Astrocyte (in vitro differentiated cells and primary cell): ENCODE results near the gene AK8. TPM values are rescaled to one million over a fixed set of nuclear protein-coding genes. Genes with fewer than 3 reads are reported as not detected.

Experiments used
- DNase-seq: peaks from one replicate; pipeline ENCODE4 v3.0.0-alpha.2; 2010; ENCODE audit warnings: low read depth
- FAIRE-seq: peaks from 2 replicates; lab custom pipeline; 2011; peaks lifted over from hg19 to GRCh38; lab: Jason Lieb, UNC
- H2AFZ ChIP-seq: 2 replicates; pipeline ENCODE4 v1.6.0; 2012; ENCODE audit warnings: low read depth, low read length, inconsistent platforms
- H3K27ac ChIP-seq: 2 replicates; pipeline ENCODE4 v1.5.1; 2011; ENCODE audit warnings: low read depth, low read length, inconsistent platforms
- H3K27me3 ChIP-seq: 2 replicates; pipeline ENCODE4 v1.6.0; 2011; ENCODE audit warnings: low read length, inconsistent platforms; ENCODE audit not compliant: insufficient read depth
- H3K36me3 ChIP-seq: 2 replicates; pipeline ENCODE4 v1.5.1; 2011; ENCODE audit warnings: low read length, inconsistent platforms; ENCODE audit not compliant: insufficient read depth
- H3K4me1 ChIP-seq: 2 replicates; pipeline ENCODE4 v1.5.1; 2011; ENCODE audit warnings: low read length, inconsistent platforms; ENCODE audit not compliant: insufficient read depth
- H3K4me2 ChIP-seq: 2 replicates; pipeline ENCODE4 v1.6.0; 2012; ENCODE audit warnings: low read length, inconsistent platforms
- H3K4me3 ChIP-seq: 2 replicates; pipeline ENCODE4 v1.5.1; 2011; ENCODE audit warnings: low read depth, mild to moderate bottlenecking, low read length, inconsistent platforms; ENCODE audit not compliant: insufficient read depth
- H3K79me2 ChIP-seq: 2 replicates; pipeline ENCODE4 v1.6.0; 2012; ENCODE audit warnings: mild to moderate bottlenecking, low read length, inconsistent platforms; ENCODE audit not compliant: insufficient read depth
- H3K9ac ChIP-seq: 2 replicates; pipeline ENCODE4 v1.6.0; 2012; ENCODE audit warnings: mild to moderate bottlenecking, low read length, inconsistent platforms
- H3K9me3 ChIP-seq: 2 replicates; pipeline ENCODE4 v1.5.1; 2012; ENCODE audit warnings: low read depth, mild to moderate bottlenecking, low read length, inconsistent platforms; ENCODE audit not compliant: insufficient read depth
- H4K20me1 ChIP-seq: 2 replicates; pipeline ENCODE4 v1.6.0; 2012; ENCODE audit warnings: low read length, inconsistent platforms; ENCODE audit not compliant: insufficient read depth
- H3K27ac Mint-ChIP-seq: one replicate; pipeline ENCODE4 v1.8.0; 2021; ENCODE audit warnings: mild to moderate bottlenecking, mixed read lengths; ENCODE audit not compliant: unreplicated experiment
- H3K27me3 Mint-ChIP-seq: one replicate; pipeline ENCODE4 v1.8.0; 2021; ENCODE audit warnings: low read depth, mixed read lengths; ENCODE audit not compliant: unreplicated experiment
- H3K36me3 Mint-ChIP-seq: one replicate; pipeline ENCODE4 v1.8.0; 2021; ENCODE audit warnings: low read depth, mixed read lengths; ENCODE audit not compliant: unreplicated experiment
- H3K4me1 Mint-ChIP-seq: one replicate; pipeline ENCODE4 v1.8.0; 2021; ENCODE audit warnings: low read depth, mixed read lengths; ENCODE audit not compliant: unreplicated experiment
- H3K4me3 Mint-ChIP-seq: one replicate; pipeline ENCODE4 v1.8.0; 2021; ENCODE audit warnings: mild to moderate bottlenecking, moderate library complexity, mixed read lengths; ENCODE audit not compliant: unreplicated experiment
- H3K9me3 Mint-ChIP-seq: one replicate; pipeline ENCODE4 v1.8.0; 2021; ENCODE audit warnings: mild to moderate bottlenecking, mixed read lengths; ENCODE audit not compliant: unreplicated experiment
- EZH2 ChIP-seq: IDR thresholded peaks from 2 replicates; pipeline ENCODE4 v1.6.1; 2012; ENCODE audit warnings: mild to moderate bottlenecking, low read length, inconsistent platforms; ENCODE audit not compliant: insufficient read depth
- total RNA-seq: library from RNA; stranded (reverse); gene quantifications from 2 replicates; pipeline ENCODE4 v1.2.1, GENCODE V29; 2021
- TF ChIP-seq, protein P1 (sequence below): IDR thresholded peaks from 2 replicates; pipeline ENCODE4 v1.5.1; 2011; ENCODE audit warnings: low read depth, mild to moderate bottlenecking, inconsistent platforms, low read length, moderate library complexity; ENCODE audit not compliant: insufficient read depth

AK8 gene
- total RNA-seq, 1 donor from 2014 or later, result 0.27 TPM

DNA sequence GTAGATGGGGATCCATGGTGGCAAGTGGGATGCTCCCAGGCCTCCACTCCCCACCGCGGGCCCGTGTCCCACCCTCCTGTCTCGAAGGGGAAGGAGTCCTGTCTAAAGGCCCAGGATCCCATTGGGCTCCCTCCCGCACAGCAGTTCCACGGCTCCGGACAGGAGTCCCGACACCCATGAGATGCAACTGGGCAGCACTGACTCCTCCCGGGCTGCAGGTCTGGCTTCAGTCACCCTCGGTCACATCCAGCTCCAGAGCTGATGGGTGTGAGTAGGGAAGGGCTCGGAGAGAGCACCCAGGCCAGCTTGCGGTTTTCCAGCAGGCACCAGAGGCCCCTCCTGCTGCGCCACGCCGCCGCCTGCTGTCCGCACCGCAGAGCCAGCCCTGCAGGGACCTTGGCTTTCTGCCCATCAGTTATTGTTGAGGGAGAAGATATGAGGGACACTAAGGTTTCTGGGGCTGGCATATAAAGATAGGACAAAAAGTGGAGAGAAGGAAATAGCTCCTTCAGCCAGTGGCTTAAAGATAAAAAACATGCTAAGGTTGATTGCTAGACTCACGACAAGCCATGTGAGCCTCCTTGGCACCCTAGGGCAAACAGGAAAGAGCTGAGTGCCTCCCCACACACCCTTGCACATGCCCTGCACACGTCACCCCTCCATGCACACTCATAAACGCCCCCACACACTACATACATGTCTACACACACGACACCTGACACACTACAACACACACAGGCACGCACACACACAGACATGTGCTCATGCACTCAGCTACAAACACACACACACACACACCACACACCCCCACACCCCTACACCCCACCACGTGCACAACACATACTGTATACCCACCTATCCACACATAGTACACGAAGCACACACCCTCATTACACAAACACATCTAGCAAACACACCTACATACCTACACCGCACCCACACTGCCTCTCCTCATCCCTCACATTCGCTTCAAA is 79.0 kb downstream of the AK8 start:
- no peak overlapping the region for H3K4me2 ChIP-seq
- H3K9me3 ChIP-seq, result no peaks in the 10 kb centered on the region
- peaks cover 13% of the 10 kb centered on the region for H3K27me3 ChIP-seq
- Mint-ChIP-seq H3K36me3 (no peaks in the 10 kb centered on the region), H3K9me3 (peaks cover 3% of the 10 kb centered on the region), H3K27ac (no peak overlapping the region), H3K4me3 (no peak overlapping the region), H3K27me3 (peaks cover 60% of the 10 kb centered on the region), H3K4me1 (no peaks in the 10 kb centered on the region)
- no peaks in the 10 kb centered on the region for H4K20me1 ChIP-seq
- H3K27ac ChIP-seq, result no peak overlapping the region
- no peak overlapping the region for H2AFZ ChIP-seq
- H3K4me1 ChIP-seq, result no peaks in the 10 kb centered on the region
- TF ChIP-seq, protein P1, sequence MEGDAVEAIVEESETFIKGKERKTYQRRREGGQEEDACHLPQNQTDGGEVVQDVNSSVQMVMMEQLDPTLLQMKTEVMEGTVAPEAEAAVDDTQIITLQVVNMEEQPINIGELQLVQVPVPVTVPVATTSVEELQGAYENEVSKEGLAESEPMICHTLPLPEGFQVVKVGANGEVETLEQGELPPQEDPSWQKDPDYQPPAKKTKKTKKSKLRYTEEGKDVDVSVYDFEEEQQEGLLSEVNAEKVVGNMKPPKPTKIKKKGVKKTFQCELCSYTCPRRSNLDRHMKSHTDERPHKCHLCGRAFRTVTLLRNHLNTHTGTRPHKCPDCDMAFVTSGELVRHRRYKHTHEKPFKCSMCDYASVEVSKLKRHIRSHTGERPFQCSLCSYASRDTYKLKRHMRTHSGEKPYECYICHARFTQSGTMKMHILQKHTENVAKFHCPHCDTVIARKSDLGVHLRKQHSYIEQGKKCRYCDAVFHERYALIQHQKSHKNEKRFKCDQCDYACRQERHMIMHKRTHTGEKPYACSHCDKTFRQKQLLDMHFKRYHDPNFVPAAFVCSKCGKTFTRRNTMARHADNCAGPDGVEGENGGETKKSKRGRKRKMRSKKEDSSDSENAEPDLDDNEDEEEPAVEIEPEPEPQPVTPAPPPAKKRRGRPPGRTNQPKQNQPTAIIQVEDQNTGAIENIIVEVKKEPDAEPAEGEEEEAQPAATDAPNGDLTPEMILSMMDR, result no peak
- TF ChIP-seq EZH2, result no peak
- no peak for FAIRE-seq
- H3K9ac ChIP-seq, result no peak overlapping the region
- H3K36me3 ChIP-seq, result no peaks in the 10 kb centered on the region
- no peak overlapping the region for H3K4me3 ChIP-seq
- no peaks in the 10 kb centered on the region for H3K79me2 ChIP-seq
- no peak for DNase-seq

DNA sequence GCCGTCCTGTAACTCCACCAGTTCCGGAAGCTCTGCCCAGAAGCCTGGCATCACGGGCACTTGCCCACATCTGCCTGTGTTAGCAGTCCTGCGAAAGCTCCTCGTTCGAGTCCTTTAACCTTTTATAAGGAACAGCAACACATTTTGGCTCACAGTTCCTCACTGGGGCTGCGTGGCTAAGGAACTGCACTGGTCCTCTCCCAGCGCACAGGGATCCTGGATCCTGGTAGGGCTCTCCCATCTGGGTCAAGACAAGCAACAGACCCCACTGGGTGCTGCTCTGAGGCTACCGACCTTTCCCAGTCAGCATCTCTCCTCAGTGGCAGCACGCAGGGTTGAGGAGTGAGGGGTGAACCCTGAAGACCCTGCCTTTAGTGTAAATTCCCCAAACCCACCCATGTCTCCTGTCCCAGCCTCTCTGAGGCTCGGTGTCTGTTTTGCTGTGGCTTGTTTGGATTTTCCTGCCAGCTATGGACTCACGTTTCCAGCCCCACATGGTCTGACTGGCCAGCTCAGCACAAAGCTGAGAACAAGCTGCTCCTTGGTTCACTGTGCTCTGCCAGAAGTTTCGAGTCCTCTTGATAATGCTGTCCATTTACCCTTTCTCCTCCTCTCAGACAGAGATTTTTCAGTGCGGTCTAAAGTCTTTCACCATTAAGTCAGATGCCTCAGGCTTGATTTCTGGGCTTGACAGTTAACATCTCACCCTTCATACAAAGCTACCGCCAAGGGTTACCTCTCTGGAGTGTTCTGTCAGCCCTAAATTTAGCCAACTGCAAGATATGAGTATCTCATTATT is 80.0 kb downstream of the AK8 start:
- Histone ChIP-seq H3K27ac (no peak overlapping the region), H3K36me3 (no peaks in the 10 kb centered on the region), H3K9ac (no peak overlapping the region), H3K79me2 (no peaks in the 10 kb centered on the region), H4K20me1 (no peaks in the 10 kb centered on the region), H3K4me3 (no peak overlapping the region), H3K27me3 (peaks cover 21% of the 10 kb centered on the region), H3K4me1 (no peaks in the 10 kb centered on the region), H3K4me2 (no peak overlapping the region), H3K9me3 (no peaks in the 10 kb centered on the region), H2AFZ (no peak overlapping the region)
- FAIRE-seq (no peak), DNase-seq (no peak)
- no peaks in the 10 kb centered on the region for H3K4me1 Mint-ChIP-seq
- no peaks in the 10 kb centered on the region for H3K36me3 Mint-ChIP-seq
- no peak overlapping the region for H3K27ac Mint-ChIP-seq
- H3K4me3 Mint-ChIP-seq, result no peak overlapping the region
- H3K27me3 Mint-ChIP-seq, result peaks cover 69% of the 10 kb centered on the region
- H3K9me3 Mint-ChIP-seq, result peaks cover 3% of the 10 kb centered on the region
- TF ChIP-seq EZH2, result no peak
- TF ChIP-seq, protein P1, result no peak
